IPS-18a (cell line): ENCODE measurements around the gene ITGAL.
"Not testable (repeated sequence)": the region's sequence is repeated elsewhere in the genome, so short reads cannot be mapped to it uniquely, and the experiment has no call there.

Source experiments
- H3K27ac ChIP-seq: one replicate; pipeline ENCODE4 v1.5.1; 2013; ENCODE audit warnings: low read length
- H3K27me3 ChIP-seq: one replicate; pipeline ENCODE4 v1.6.1; 2013; ENCODE audit warnings: mild to moderate bottlenecking, low read length; ENCODE audit not compliant: control insufficient read depth, insufficient read depth
- H3K36me3 ChIP-seq: one replicate; pipeline ENCODE4 v1.6.1; 2013; ENCODE audit warnings: low read depth, low read length; ENCODE audit not compliant: control insufficient read depth
- H3K4me1 ChIP-seq: one replicate; pipeline ENCODE4 v1.6.1; 2013; ENCODE audit warnings: low read depth, low read length; ENCODE audit not compliant: control insufficient read depth
- H3K4me3 ChIP-seq: one replicate; pipeline ENCODE4 v1.5.1; 2013; ENCODE audit warnings: low read length
- H3K9ac ChIP-seq: one replicate; pipeline ENCODE4 v1.6.1; 2013; ENCODE audit warnings: mild to moderate bottlenecking, low read length, moderate library complexity
- H3K9me3 ChIP-seq: one replicate; pipeline ENCODE4 v1.6.1; 2013; ENCODE audit warnings: low read depth, low read length; ENCODE audit not compliant: control insufficient read depth

The ITGAL gene

GRCh38 chr16:30445149-30445407 lies 27.5 kb upstream of the ITGAL start:
- Histone ChIP-seq H3K9ac (peak overlapping the region; percentile 81), H3K36me3 (peaks cover 5% of the 10 kb centered on the region), H3K27ac (no peak overlapping the region), H3K9me3 (no peaks in the 10 kb centered on the region), H3K27me3 (no peaks in the 10 kb centered on the region), H3K4me3 (peak overlapping the region; percentile 87), H3K4me1 (peaks cover 10% of the 10 kb centered on the region)

GRCh38 chr16:30445408-30446202 lies 26.9 kb upstream of the ITGAL start, which contains the start of gene SEPHS2:
Gene SEPHS2 (minus strand): TSS chr16:30445874. CDS start chr16:30445727, 147 bp downstream.
- peak within 1 kb of the TSS; percentile 40 for H3K27ac ChIP-seq
- H3K9me3 ChIP-seq, result no peaks in the 10 kb centered on the region
- peaks cover 10% of the 10 kb centered on the region for H3K4me1 ChIP-seq
- peaks cover 5% of the 10 kb centered on the region for H3K36me3 ChIP-seq
- H3K27me3 ChIP-seq, result no peaks in the 10 kb centered on the region
- peak within 1 kb of the TSS; percentile 81 for H3K9ac ChIP-seq
- H3K4me3 ChIP-seq, result peak within 1 kb of the TSS; percentile 87

GRCh38 chr16:30446203-30446595 lies 26.3 kb upstream of the ITGAL start:
- Histone ChIP-seq H3K27me3 (no peaks in the 10 kb centered on the region), H3K36me3 (peaks cover 5% of the 10 kb centered on the region), H3K4me1 (peaks cover 10% of the 10 kb centered on the region), H3K9ac (peak overlapping the region; percentile 81), H3K27ac (no peak overlapping the region), H3K9me3 (no peaks in the 10 kb centered on the region), H3K4me3 (peak overlapping the region; percentile 87)

GRCh38 chr16:30447512-30448226 lies 24.9 kb upstream of the ITGAL start:
- Histone ChIP-seq H3K27me3 (no peaks in the 10 kb centered on the region), H3K4me1 (peaks cover 10% of the 10 kb centered on the region), H3K9me3 (no peaks in the 10 kb centered on the region), H3K4me3 (no peak overlapping the region), H3K27ac (no peak overlapping the region), H3K36me3 (peaks cover 5% of the 10 kb centered on the region), H3K9ac (no peak overlapping the region)

- peaks cover 10% of the 10 kb centered on the region for H3K4me1 ChIP-seq
- no peak overlapping the region for H3K27ac ChIP-seq
- no peaks in the 10 kb centered on the region for H3K9me3 ChIP-seq
- peaks cover under 1% of the 10 kb centered on the region for H3K36me3 ChIP-seq
- no peak overlapping the region for H3K9ac ChIP-seq
- no peak overlapping the region for H3K4me3 ChIP-seq
- no peaks in the 10 kb centered on the region for H3K27me3 ChIP-seq
Measured at GRCh38 chr16:30449116-30449435, 23.5 kb upstream of the ITGAL start.

GRCh38 chr16:30452709-30453580 lies 19.6 kb upstream of the ITGAL start:
- H3K9me3 ChIP-seq, H3K4me3 ChIP-seq, H3K27ac ChIP-seq, H3K27me3 ChIP-seq, H3K36me3 ChIP-seq, H3K4me1 ChIP-seq, H3K9ac ChIP-seq: not testable (repeated sequence)

GRCh38 chr16:30456302-30456701 lies 16.2 kb upstream of the ITGAL start:
- Histone ChIP-seq H3K27me3 (no peaks in the 10 kb centered on the region), H3K36me3 (no peaks in the 10 kb centered on the region), H3K4me3 (no peak overlapping the region), H3K9me3 (no peaks in the 10 kb centered on the region), H3K4me1 (no peaks in the 10 kb centered on the region), H3K27ac (no peak overlapping the region), H3K9ac (no peak overlapping the region)

GRCh38 chr16:30457256-30457655 lies 15.3 kb upstream of the ITGAL start:
- Histone ChIP-seq H3K9ac (no peak overlapping the region), H3K9me3 (no peaks in the 10 kb centered on the region), H3K27ac (no peak overlapping the region), H3K4me3 (no peak overlapping the region), H3K4me1 (no peaks in the 10 kb centered on the region), H3K36me3 (no peaks in the 10 kb centered on the region), H3K27me3 (no peaks in the 10 kb centered on the region)

- no peaks in the 10 kb centered on the region for H3K27me3 ChIP-seq
- H3K4me3 ChIP-seq, result no peak overlapping the region
- H3K4me1 ChIP-seq, result no peaks in the 10 kb centered on the region
- H3K9me3 ChIP-seq, result no peaks in the 10 kb centered on the region
- no peaks in the 10 kb centered on the region for H3K36me3 ChIP-seq
- H3K27ac ChIP-seq, result no peak overlapping the region
- H3K9ac ChIP-seq, result no peak overlapping the region
Measured at GRCh38 chr16:30457743-30458560, 14.6 kb upstream of the ITGAL start.

- Histone ChIP-seq H3K27me3 (no peaks in the 10 kb centered on the region), H3K4me1 (no peaks in the 10 kb centered on the region), H3K27ac (no peak overlapping the region), H3K9ac (no peak overlapping the region), H3K9me3 (no peaks in the 10 kb centered on the region), H3K36me3 (no peaks in the 10 kb centered on the region), H3K4me3 (no peak overlapping the region)
Measured at GRCh38 chr16:30458561-30459394, 13.8 kb upstream of the ITGAL start.
